ENCODE results near the gene LRRC14B.

Gene LRRC14B

DNA sequence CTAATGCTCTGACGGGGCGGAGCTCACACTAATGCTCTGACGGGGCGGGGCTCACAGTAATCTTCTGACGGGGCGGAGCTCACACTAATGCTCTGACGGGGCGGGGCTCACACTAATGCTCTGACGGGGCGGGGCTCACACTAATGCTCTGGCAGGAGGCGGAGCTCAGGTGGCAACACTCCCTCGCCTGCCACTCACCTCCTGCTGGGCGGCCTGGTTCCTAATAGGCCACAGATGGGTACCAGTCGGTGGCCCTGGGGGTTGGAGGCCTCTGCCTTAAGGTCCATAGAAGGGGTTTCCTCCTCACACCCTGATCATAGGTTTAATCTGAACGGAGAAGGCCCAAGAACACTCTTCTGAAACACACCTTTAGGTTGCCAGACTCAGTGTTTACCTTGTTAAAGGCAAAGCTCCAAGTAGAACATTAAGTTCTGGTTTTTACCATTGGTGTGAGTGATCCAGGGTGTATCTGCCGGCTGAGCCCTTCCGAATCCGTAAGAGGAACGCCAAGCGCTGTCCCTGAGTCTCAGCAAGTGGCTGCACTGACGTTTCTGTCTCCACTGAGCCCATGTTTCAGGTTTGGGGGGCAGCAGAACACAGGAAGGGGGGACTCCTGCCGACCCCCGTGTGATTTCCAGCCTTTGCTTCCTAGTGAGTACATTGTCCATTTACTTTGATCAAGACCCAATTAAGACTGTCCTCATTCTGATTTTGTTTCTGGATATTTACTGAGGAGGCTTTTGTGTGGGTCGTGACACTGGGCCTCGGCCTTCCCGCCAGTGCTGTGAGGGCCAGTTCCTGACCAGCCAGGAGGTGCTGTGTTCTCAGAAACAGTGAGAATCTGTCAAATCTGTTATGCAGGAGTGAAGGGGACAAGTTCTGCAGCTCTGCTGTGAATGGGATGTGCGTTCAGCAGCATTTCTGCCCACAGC lies 24.6 kb upstream of the LRRC14B start:
- no peak for TF ChIP-seq YY1 (IDR thresholded peaks at IDR 0.05; ENCODE audit: insufficient read depth, insufficient read length)
- TF ChIP-seq ZNF274 (IDR thresholded peaks at IDR 0.05; ENCODE audit: low read depth, low read length): no peak
- TF ChIP-seq SUZ12 (IDR thresholded peaks at IDR 0.05; ENCODE audit: extremely low read depth, insufficient read depth, insufficient read length): no peak
- no peak overlapping the region for H3K4me3 ChIP-seq (ENCODE audit: insufficient read length, low read depth)
- H3K27me3 ChIP-seq (ENCODE audit: insufficient read depth, insufficient read length): no peaks in the 10 kb centered on the region
- H3K9me3 ChIP-seq (ENCODE audit: insufficient read depth, low read length): no peaks in the 10 kb centered on the region; the same call in 1 of the 2 replicates
- DNase-seq (ENCODE audit: low read depth, low spot score): no peak
- H3K4me1 ChIP-seq (ENCODE audit: insufficient read depth, insufficient read length): peaks cover 5% of the 10 kb centered on the region
- no peak overlapping the region for H3K9ac ChIP-seq (ENCODE audit: insufficient read length, low read depth)
- H3K36me3 ChIP-seq (ENCODE audit: insufficient read depth, insufficient read length, low read length): peaks cover 41% of the 10 kb centered on the region

GRCh38 chr5:167511-167910 lies 23.8 kb upstream of the LRRC14B start:
- TF ChIP-seq SUZ12 (IDR thresholded peaks at IDR 0.05; ENCODE audit: extremely low read depth, insufficient read depth, insufficient read length) (no peak), ZNF274 (IDR thresholded peaks at IDR 0.05; ENCODE audit: low read depth, low read length) (no peak), YY1 (IDR thresholded peaks at IDR 0.05; ENCODE audit: insufficient read depth, insufficient read length) (no peak)
- DNase-seq (ENCODE audit: low read depth, low spot score): no peak
- no peak overlapping the region for H3K9ac ChIP-seq (ENCODE audit: insufficient read length, low read depth)
- no peaks in the 10 kb centered on the region; the same call in 1 of the 2 replicates for H3K9me3 ChIP-seq (ENCODE audit: insufficient read depth, low read length)
- no peak overlapping the region for H3K4me3 ChIP-seq (ENCODE audit: insufficient read length, low read depth)
- peaks cover 41% of the 10 kb centered on the region for H3K36me3 ChIP-seq (ENCODE audit: insufficient read depth, insufficient read length, low read length)
- peaks cover 5% of the 10 kb centered on the region for H3K4me1 ChIP-seq (ENCODE audit: insufficient read depth, insufficient read length)
- no peaks in the 10 kb centered on the region for H3K27me3 ChIP-seq (ENCODE audit: insufficient read depth, insufficient read length)

DNA sequence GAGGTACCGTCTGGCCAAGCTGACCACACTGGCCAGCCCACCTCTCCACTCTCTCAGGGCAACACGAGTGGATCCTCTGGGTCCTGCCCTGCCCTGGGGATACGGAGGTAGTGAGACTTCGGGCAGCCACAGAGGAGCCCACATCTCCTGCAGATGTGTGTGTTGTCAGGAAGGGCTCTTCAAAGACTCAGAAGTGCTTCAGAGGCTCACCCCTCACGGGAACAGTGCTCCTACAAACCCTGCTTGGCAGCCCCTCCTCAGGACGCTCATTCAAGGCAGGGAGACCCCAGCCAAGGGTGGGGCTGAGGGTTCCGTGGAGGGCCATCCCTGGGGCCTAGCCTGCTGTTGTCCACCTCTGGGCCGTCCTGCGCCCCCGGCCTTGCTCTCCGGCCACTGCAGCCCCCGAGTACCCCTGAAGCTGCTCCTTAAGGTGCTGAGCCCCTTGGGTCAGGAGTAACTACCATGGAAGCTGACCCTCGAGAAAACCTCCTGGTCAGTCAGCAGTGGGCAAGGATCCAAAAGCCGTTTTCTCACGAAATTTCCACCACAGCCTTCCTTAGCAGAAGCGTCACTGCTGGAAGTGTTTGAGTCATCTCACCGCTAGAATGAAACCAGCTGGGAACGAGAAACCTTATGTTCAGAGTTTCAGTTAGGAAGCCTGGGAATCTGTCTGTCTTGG lies 23.2 kb upstream of the LRRC14B start:
- H3K9me3 ChIP-seq (ENCODE audit: insufficient read depth, low read length): no peaks in the 10 kb centered on the region; the same call in 1 of the 2 replicates
- peaks cover 5% of the 10 kb centered on the region for H3K4me1 ChIP-seq (ENCODE audit: insufficient read depth, insufficient read length)
- TF ChIP-seq ZNF274 (IDR thresholded peaks at IDR 0.05; ENCODE audit: low read depth, low read length): no peak
- no peak for TF ChIP-seq YY1 (IDR thresholded peaks at IDR 0.05; ENCODE audit: insufficient read depth, insufficient read length)
- no peak for TF ChIP-seq SUZ12 (IDR thresholded peaks at IDR 0.05; ENCODE audit: extremely low read depth, insufficient read depth, insufficient read length)
- peaks cover 41% of the 10 kb centered on the region for H3K36me3 ChIP-seq (ENCODE audit: insufficient read depth, insufficient read length, low read length)
- no peak overlapping the region for H3K9ac ChIP-seq (ENCODE audit: insufficient read length, low read depth)
- no peak for DNase-seq (ENCODE audit: low read depth, low spot score)
- H3K27me3 ChIP-seq (ENCODE audit: insufficient read depth, insufficient read length): no peaks in the 10 kb centered on the region
- H3K4me3 ChIP-seq (ENCODE audit: insufficient read length, low read depth): no peak overlapping the region

DNA sequence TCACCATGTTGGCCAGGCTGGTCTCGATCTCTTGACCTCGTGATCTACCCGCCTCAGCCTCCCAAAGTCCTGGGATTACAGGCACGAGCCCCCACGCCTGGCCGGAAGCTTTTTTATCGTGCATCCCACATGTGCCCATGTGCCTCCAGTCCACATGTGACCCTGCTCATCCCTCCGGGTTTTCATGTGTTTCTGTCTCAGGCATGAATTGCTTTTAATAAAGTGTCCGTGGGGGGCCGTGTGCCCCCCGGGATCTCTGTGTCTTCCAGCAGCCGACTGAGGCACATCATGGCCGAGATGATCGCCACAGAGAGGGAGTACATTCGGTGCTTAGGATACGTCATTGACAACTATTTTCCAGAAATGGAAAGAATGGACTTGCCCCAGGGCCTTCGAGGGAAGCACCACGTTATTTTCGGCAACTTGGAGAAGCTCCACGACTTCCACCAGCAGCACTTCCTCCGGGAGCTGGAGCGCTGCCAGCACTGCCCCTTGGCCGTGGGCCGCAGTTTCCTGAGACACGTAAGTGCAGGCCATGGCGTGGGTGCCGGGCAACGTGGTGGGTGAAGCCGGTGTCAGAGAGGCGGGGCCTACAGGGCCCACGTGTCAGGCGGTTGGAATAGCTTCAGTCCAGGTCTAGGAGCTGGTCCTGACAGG lies 22.1 kb upstream of the LRRC14B start:
- peaks cover 46% of the 10 kb centered on the region for H3K36me3 ChIP-seq (ENCODE audit: insufficient read depth, insufficient read length, low read length)
- DNase-seq (ENCODE audit: low read depth, low spot score): no peak
- TF ChIP-seq SUZ12 (IDR thresholded peaks at IDR 0.05; ENCODE audit: extremely low read depth, insufficient read depth, insufficient read length) (no peak), YY1 (IDR thresholded peaks at IDR 0.05; ENCODE audit: insufficient read depth, insufficient read length) (no peak), ZNF274 (IDR thresholded peaks at IDR 0.05; ENCODE audit: low read depth, low read length) (no peak)
- peaks cover 5% of the 10 kb centered on the region for H3K4me1 ChIP-seq (ENCODE audit: insufficient read depth, insufficient read length)
- H3K4me3 ChIP-seq (ENCODE audit: insufficient read length, low read depth): no peak overlapping the region
- no peaks in the 10 kb centered on the region for H3K27me3 ChIP-seq (ENCODE audit: insufficient read depth, insufficient read length)
- H3K9ac ChIP-seq (ENCODE audit: insufficient read length, low read depth): no peak overlapping the region
- no peaks in the 10 kb centered on the region for H3K9me3 ChIP-seq (ENCODE audit: insufficient read depth, low read length)

DNA sequence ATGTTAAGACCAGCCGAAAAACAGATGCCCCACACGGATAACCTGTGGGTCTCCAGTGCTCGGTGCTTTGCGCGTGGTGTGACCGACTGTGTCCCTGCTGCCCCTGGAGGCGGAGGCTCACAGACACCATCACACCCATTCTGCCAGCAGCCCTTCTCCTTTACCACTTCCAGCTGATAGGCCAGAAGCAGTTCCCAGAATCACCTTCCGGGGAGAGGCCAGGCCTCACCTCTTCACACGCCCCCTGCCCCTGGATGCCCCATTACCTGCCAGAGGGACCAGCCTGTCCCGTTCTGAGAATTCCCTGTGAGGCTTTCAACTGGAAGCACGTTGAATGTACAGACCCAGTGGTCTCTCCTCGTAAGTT lies 21.6 kb upstream of the LRRC14B start:
- TF ChIP-seq YY1 (IDR thresholded peaks at IDR 0.05; ENCODE audit: insufficient read depth, insufficient read length) (no peak), SUZ12 (IDR thresholded peaks at IDR 0.05; ENCODE audit: extremely low read depth, insufficient read depth, insufficient read length) (no peak), ZNF274 (IDR thresholded peaks at IDR 0.05; ENCODE audit: low read depth, low read length) (no peak)
- no peak overlapping the region for H3K9ac ChIP-seq (ENCODE audit: insufficient read length, low read depth)
- no peak overlapping the region for H3K4me3 ChIP-seq (ENCODE audit: insufficient read length, low read depth)

DNA sequence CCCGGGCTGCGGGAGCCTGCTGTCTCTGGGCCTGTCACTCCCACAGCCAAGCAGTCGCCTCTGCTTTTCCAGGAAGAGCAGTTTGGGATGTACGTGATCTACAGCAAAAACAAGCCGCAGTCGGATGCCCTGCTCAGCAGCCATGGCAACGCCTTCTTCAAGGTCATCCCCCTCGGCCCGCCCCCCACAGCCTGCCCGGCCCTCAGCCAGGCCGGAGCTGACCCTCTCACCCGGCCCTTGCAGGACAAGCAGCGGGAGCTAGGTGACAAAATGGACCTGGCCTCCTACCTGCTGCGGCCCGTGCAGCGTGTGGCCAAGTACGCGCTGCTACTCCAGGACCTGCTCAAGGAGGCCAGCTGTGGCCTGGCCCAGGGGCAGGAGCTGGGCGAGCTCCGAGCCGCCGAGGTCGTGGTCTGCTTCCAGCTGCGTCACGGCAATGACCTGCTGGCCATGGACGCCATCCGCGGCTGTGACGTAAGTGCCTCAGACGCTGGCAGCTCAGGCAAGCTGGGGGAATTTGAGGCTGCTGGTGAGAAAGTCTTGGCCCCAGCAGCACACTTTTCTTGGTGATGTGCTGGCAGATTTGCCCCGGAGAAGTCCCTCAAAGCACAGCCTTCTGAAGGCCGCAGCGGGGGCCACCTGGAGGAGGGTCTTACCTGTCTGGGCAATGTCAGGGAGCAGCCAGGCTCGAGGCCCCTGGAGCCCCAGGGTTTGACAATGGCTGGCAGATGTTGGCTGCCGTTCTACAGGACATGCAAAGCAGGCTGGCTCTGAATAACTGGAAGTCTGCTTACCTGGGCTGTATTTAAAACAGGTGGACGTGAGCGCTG lies 20.1 kb upstream of the LRRC14B start:
- H3K27me3 ChIP-seq (ENCODE audit: insufficient read depth, insufficient read length): no peaks in the 10 kb centered on the region
- no peak overlapping the region for H3K4me3 ChIP-seq (ENCODE audit: insufficient read length, low read depth)
- DNase-seq (ENCODE audit: low read depth, low spot score): no peak
- no peak overlapping the region for H3K9ac ChIP-seq (ENCODE audit: insufficient read length, low read depth)
- H3K4me1 ChIP-seq (ENCODE audit: insufficient read depth, insufficient read length): peaks cover 5% of the 10 kb centered on the region
- H3K36me3 ChIP-seq (ENCODE audit: insufficient read depth, insufficient read length, low read length): peaks cover 51% of the 10 kb centered on the region
- no peak for TF ChIP-seq SUZ12 (IDR thresholded peaks at IDR 0.05; ENCODE audit: extremely low read depth, insufficient read depth, insufficient read length)
- TF ChIP-seq YY1 (IDR thresholded peaks at IDR 0.05; ENCODE audit: insufficient read depth, insufficient read length): no peak
- TF ChIP-seq ZNF274 (IDR thresholded peaks at IDR 0.05; ENCODE audit: low read depth, low read length): no peak
- no peaks in the 10 kb centered on the region for H3K9me3 ChIP-seq (ENCODE audit: insufficient read depth, low read length)

More for the DNA sequence above, 21.6 kb upstream of the LRRC14B start:
- peaks cover 5% of the 10 kb centered on the region for H3K4me1 ChIP-seq (ENCODE audit: insufficient read depth, insufficient read length)
- no peaks in the 10 kb centered on the region for H3K27me3 ChIP-seq (ENCODE audit: insufficient read depth, insufficient read length)
- no peaks in the 10 kb centered on the region for H3K9me3 ChIP-seq (ENCODE audit: insufficient read depth, low read length)
- no peak for DNase-seq (ENCODE audit: low read depth, low spot score)
- peaks cover 46% of the 10 kb centered on the region for H3K36me3 ChIP-seq (ENCODE audit: insufficient read depth, insufficient read length, low read length)

All from NT2/D1 (cell line).